BLaER1 (cell line): ENCODE measurements around the gene EXOC3L4.
A peak's percentile ranks its signal among the peaks of the same experiment; 100 is the strongest.

Source experiments
- H3K27ac ChIP-seq: shearing (Covaris generic); formaldehyde crosslinking; 2 replicates; pipeline ENCODE4 v1.8.1; 2022
- H3K27me3 ChIP-seq: shearing (Covaris generic); formaldehyde crosslinking; 2 replicates; pipeline ENCODE4 v1.8.1; 2022
- H3K36me3 ChIP-seq: shearing (Covaris generic); formaldehyde crosslinking; 2 replicates; pipeline ENCODE4 v1.8.1; 2022
- H3K4me1 ChIP-seq: shearing (Covaris generic); formaldehyde crosslinking; 2 replicates; pipeline ENCODE4 v1.8.1; 2022
- H3K4me2 ChIP-seq: shearing (Covaris generic); formaldehyde crosslinking; 2 replicates; pipeline ENCODE4 v1.8.1; 2022
- H3K4me3 ChIP-seq: shearing (Covaris generic); formaldehyde crosslinking; 2 replicates; pipeline ENCODE4 v1.8.1; 2022
- H3K9ac ChIP-seq: shearing (Covaris generic); formaldehyde crosslinking; 2 replicates; pipeline ENCODE4 v1.8.1; 2022
- H3K9me3 ChIP-seq: shearing (Covaris generic); formaldehyde crosslinking; 2 replicates; pipeline ENCODE4 v1.8.1; 2022
- H4K20me1 ChIP-seq: shearing (Covaris generic); formaldehyde crosslinking; 2 replicates; pipeline ENCODE4 v1.8.1; 2022
- Cebpa-rat ChIP-seq: shearing (Covaris generic); IDR thresholded peaks from 2 replicates; pipeline ENCODE4 v1.8.1; 2022

Gene EXOC3L4

GRCh38 chr14:103126088-103126872 is 31.8 kb downstream of the EXOC3L4 start:
- Histone ChIP-seq H3K27me3 (no peaks in the 10 kb centered on the region), H3K4me2 (peak overlapping the region; percentile 100), H3K27ac (0 out of 2 replicates have a peak overlapping the region, but pooled peaks have one; percentile 96), H4K20me1 (peaks cover 66% of the 10 kb centered on the region), H3K4me3 (no peak overlapping the region), H3K9me3 (no peaks in the 10 kb centered on the region), H3K4me1 (peaks cover 57% of the 10 kb centered on the region), H3K36me3 (peaks cover 59% of the 10 kb centered on the region), H3K9ac (0 out of 2 replicates have a peak overlapping the region, but pooled peaks have one; percentile 10)
- no peak for TF ChIP-seq Cebpa-rat

- Histone ChIP-seq H3K4me1 (peaks cover 51% of the 10 kb centered on the region), H3K4me3 (no peak overlapping the region), H3K36me3 (peaks cover 65% of the 10 kb centered on the region), H3K4me2 (no peak overlapping the region), H3K9ac (no peak overlapping the region), H3K27me3 (no peaks in the 10 kb centered on the region), H3K27ac (no peak overlapping the region), H3K9me3 (no peaks in the 10 kb centered on the region), H4K20me1 (peaks cover 66% of the 10 kb centered on the region)
- TF ChIP-seq Cebpa-rat: no peak
These were observed 32.4 kb downstream of the EXOC3L4 start for GRCh38 chr14:103126873-103127304.

DNA sequence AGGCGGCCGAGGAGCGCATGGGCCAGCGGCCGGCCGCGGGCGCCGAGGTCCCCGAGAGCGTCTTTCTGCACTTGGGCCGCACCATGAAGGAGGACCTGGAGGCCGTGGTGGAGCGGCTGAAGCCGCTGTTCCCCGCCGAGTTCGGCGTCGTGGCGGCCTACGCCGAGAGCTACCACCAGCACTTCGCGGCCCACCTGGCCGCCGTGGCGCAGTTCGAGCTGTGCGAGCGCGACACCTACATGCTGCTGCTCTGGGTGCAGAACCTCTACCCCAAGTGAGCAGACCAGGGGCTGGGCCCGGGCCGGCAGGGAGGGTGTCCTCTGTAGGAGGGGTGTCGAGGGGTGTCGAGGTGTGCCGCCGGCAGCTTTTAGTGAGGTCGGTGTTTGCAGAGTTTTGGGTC is 32.8 kb downstream of the EXOC3L4 start:
- no peak overlapping the region for H3K27ac ChIP-seq

DNA sequence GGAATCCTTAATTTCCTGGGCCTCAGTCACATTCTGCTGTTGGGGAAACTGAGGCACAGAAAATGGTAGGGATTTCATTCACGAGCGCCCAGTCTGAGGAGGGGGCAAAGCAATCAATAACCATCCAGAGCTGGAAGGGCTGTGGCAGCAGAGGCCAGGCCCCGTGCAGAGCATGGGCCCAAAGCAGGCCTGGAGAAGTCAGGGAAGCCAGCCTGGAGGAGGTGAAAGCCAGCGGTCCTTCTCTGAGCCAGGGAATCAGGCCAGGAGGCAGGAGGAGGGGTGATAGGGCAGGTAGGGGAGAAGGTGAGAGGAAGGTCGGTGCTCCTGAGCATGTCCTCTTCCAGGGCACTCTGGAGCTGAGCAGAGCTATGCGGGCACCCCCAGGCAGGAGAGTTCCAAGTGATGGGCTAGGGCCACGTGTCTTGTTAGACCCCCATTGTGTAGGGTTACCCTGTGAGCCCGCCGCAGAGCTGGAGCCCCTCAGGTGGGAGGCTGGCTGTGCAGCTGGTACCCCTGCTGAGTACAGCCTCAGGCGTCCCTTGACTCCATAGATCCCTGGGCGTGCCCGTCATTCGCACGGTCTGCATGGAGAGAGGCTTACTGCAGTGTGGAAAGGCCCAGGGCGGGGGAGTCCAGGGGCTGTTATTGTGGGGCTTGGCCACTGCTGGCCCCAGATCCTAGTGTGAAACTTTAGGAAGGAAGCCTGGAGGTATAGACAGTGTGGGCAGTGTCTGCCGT is 33.5 kb downstream of the EXOC3L4 start:
- TF ChIP-seq Cebpa-rat: no peak
- Histone ChIP-seq H3K27ac (0 out of 2 replicates have a peak overlapping the region, but pooled peaks have one; percentile 40), H3K27me3 (no peaks in the 10 kb centered on the region), H3K4me1 (peaks cover 40% of the 10 kb centered on the region), H3K4me2 (no peak overlapping the region), H3K36me3 (peaks cover 76% of the 10 kb centered on the region), H3K9me3 (no peaks in the 10 kb centered on the region), H3K9ac (no peak overlapping the region), H4K20me1 (peaks cover 66% of the 10 kb centered on the region), H3K4me3 (no peak overlapping the region)

More for the DNA sequence above, 32.8 kb downstream of the EXOC3L4 start:
- Histone ChIP-seq H3K4me3 (no peak overlapping the region), H3K9ac (no peak overlapping the region), H3K4me1 (peaks cover 47% of the 10 kb centered on the region), H4K20me1 (peaks cover 66% of the 10 kb centered on the region), H3K4me2 (no peak overlapping the region), H3K9me3 (no peaks in the 10 kb centered on the region), H3K36me3 (peaks cover 70% of the 10 kb centered on the region), H3K27me3 (no peaks in the 10 kb centered on the region)
- TF ChIP-seq Cebpa-rat: no peak

DNA sequence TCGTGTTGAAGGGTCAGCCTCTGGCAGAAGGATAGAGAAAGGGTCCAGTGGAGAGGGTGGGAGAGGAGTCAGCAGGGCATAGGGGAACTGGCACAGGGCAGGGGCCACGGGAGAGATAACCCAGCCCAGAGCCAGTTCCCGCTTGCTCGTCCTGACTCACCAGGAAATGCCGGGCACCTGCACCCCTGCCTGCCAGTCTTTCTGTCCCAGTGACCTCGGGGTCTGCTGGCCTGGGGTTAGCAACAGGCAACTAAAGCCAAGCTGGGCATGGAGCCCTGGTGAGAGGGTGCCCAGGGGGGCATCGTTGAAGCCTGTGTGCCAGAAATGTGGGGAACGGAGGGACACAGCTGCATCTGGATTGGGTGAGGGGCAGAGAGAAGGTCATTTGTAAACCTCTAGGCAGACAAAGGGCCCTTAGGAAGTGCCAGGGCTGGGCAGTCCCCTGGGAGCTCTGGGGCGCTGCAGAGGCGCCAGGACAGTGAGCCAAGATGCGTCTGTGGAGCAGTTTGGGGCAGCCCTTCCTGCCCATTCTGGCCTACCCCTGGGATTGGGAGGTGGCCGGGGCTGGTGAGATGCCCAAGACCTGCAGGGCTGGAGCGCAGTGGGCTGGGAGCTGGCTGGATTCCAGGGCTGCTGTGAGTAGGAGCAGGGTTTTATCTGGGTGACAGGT is 34.2 kb downstream of the EXOC3L4 start:
- Histone ChIP-seq H3K9me3 (no peaks in the 10 kb centered on the region), H3K9ac (0 out of 2 replicates have a peak overlapping the region, but pooled peaks have one; percentile 3)

GRCh38 chr14:103129301-103130016 is 34.9 kb downstream of the EXOC3L4 start:
- Histone ChIP-seq H3K4me2 (no peak overlapping the region), H3K27ac (peak overlapping the region; percentile 40; the same call in 1 of the 2 replicates), H3K9ac (no peak overlapping the region), H3K4me3 (no peak overlapping the region), H3K4me1 (peaks cover 33% of the 10 kb centered on the region), H3K9me3 (no peaks in the 10 kb centered on the region), H3K27me3 (no peaks in the 10 kb centered on the region), H3K36me3 (peaks cover 89% of the 10 kb centered on the region), H4K20me1 (peaks cover 62% of the 10 kb centered on the region)
- no peak for TF ChIP-seq Cebpa-rat

More for the DNA sequence above, 34.2 kb downstream of the EXOC3L4 start:
- no peak for TF ChIP-seq Cebpa-rat
- Histone ChIP-seq H3K4me2 (no peak overlapping the region), H4K20me1 (peaks cover 66% of the 10 kb centered on the region), H3K27ac (peak overlapping the region; percentile 40; the same call in 1 of the 2 replicates), H3K4me1 (peaks cover 39% of the 10 kb centered on the region), H3K4me3 (no peak overlapping the region), H3K27me3 (no peaks in the 10 kb centered on the region), H3K36me3 (peaks cover 84% of the 10 kb centered on the region)

DNA sequence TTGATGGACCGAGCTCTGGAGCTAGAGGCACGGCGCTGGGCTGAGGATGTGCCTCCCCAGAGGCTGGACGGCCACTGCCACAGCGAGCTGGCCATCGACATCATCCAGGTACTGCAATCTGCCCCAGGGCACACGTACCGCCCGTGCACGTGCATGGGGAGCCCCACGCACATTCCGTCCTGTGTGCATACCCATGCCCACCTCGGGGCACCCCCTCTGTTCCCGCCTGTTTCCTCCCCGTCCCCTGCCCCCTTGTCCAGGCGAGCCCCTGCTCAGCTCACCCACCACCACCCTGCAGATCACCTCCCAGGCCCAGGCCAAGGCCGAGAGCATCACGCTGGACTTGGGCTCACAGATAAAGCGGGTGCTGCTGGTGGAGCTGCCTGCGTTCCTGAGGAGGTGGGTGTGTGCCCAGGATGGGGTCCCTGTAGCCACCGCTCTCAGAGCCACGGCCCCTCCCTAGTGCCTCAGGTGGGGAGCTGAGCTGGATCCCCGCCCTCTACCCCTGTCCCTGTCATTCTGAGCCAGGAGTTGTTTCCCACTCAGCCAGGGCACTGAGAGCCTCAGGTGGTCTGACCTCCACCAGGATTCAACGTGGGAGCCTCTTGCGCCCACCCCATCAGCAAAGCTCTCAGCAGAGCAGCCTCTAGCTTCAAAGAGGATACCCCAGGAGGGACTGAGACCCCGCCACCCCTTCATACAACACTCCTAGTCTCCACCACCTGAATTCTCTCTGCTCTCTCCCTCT is 35.7 kb downstream of the EXOC3L4 start:
- no peaks in the 10 kb centered on the region for H3K9me3 ChIP-seq
- H3K36me3 ChIP-seq: peaks cover 96% of the 10 kb centered on the region
- no peak overlapping the region for H3K9ac ChIP-seq
- peaks cover 54% of the 10 kb centered on the region for H4K20me1 ChIP-seq
- no peak overlapping the region for H3K27ac ChIP-seq
- no peaks in the 10 kb centered on the region for H3K27me3 ChIP-seq
- H3K4me2 ChIP-seq: no peak overlapping the region
- peaks cover 25% of the 10 kb centered on the region for H3K4me1 ChIP-seq
- no peak for TF ChIP-seq Cebpa-rat
- H3K4me3 ChIP-seq: no peak overlapping the region

GRCh38 chr14:103130965-103131364 is 36.4 kb downstream of the EXOC3L4 start:
- H3K9ac ChIP-seq: no peak overlapping the region

More at GRCh38 chr14:103130965-103131364, 36.4 kb downstream of the EXOC3L4 start:
- Histone ChIP-seq H3K9me3 (no peaks in the 10 kb centered on the region), H3K27me3 (no peaks in the 10 kb centered on the region), H3K4me1 (peaks cover 18% of the 10 kb centered on the region), H3K4me2 (no peak overlapping the region), H4K20me1 (peaks cover 47% of the 10 kb centered on the region), H3K36me3 (peaks cover 97% of the 10 kb centered on the region), H3K4me3 (no peak overlapping the region), H3K27ac (no peak overlapping the region)
- no peak for TF ChIP-seq Cebpa-rat
